HepG2 (cell line): ENCODE measurements around the gene AJUBA. TPM values are rescaled to one million over a fixed set of nuclear protein-coding genes. Genes with fewer than 3 reads are reported as not detected.

Experiments used
- ASH2L ChIP-seq: fragments of 300-600, 200-600 bp; sonication (generic); IDR thresholded peaks from 2 replicates; pipeline ENCODE4 v1.7.0; 2017; ENCODE audit warnings: low read depth, mild to moderate bottlenecking, moderate library complexity, mixed read lengths, low read length; ENCODE audit not compliant: insufficient read length
- HNRNPK ChIP-seq: fragments of 200-400 bp; formaldehyde crosslinking; IDR thresholded peaks from 2 replicates; pipeline ENCODE4 v1.6.1; 2018; ENCODE audit warnings: low read length, low read depth, moderate library complexity, mild to moderate bottlenecking; ENCODE audit not compliant: poor library complexity, severe bottlenecking
- MBD4 ChIP-seq: IDR thresholded peaks from 2 replicates; pipeline ENCODE4 v1.6.1; 2012; ENCODE audit warnings: low read length, inconsistent platforms, borderline replicate concordance
- MBNL3 ChIP-seq: fragments of 250-450 bp; sonication (Bioruptor Pico); conservative IDR thresholded peaks from 2 replicates; pipeline ENCODE4 v1.8.0; 2022; ENCODE audit warnings: mild to moderate bottlenecking, inconsistent platforms
- NBN ChIP-seq: fragments of 450-650 bp; conservative IDR thresholded peaks from 2 replicates; pipeline ENCODE4 v1.6.1; 2017
- SAP130 ChIP-seq: IDR thresholded peaks from 2 replicates; pipeline ENCODE4 v1.6.1; 2016; ENCODE audit warnings: low read depth
- TARDBP ChIP-seq: sonication (generic); formaldehyde crosslinking; IDR thresholded peaks from 2 replicates; pipeline ENCODE4 v1.8.0; 2022; ENCODE audit warnings: mild to moderate bottlenecking, missing genetic modification reagents
- THYN1 ChIP-seq: sonication (generic); formaldehyde crosslinking; IDR thresholded peaks from 2 replicates; pipeline ENCODE4 v1.8.1; 2023; ENCODE audit warnings: low read depth, mild to moderate bottlenecking, moderate library complexity, missing genetic modification reagents, borderline replicate concordance
- ZNF136 ChIP-seq: sonication (generic); formaldehyde crosslinking; IDR thresholded peaks from 2 replicates; pipeline ENCODE4 v1.8.1; 2022; ENCODE audit warnings: low read depth, mild to moderate bottlenecking, moderate library complexity, missing genetic modification reagents
- ZNF232 ChIP-seq: sonication (generic); formaldehyde crosslinking; IDR thresholded peaks from 2 replicates; pipeline ENCODE4 v1.4.0; 2020; ENCODE audit warnings: missing genetic modification reagents, borderline replicate concordance
- ZNF343 ChIP-seq: sonication (generic); formaldehyde crosslinking; IDR thresholded peaks from 2 replicates; pipeline ENCODE4 v1.4.0; 2020; ENCODE audit warnings: mild to moderate bottlenecking, missing genetic modification reagents
- ZNF44 ChIP-seq: sonication (generic); formaldehyde crosslinking; IDR thresholded peaks from 2 replicates; pipeline ENCODE4 v1.5.1; 2020; ENCODE audit warnings: mild to moderate bottlenecking, missing genetic modification reagents
- ZNF556 ChIP-seq: sonication (generic); formaldehyde crosslinking; IDR thresholded peaks from 2 replicates; pipeline ENCODE4 v1.4.0; 2020; ENCODE audit warnings: mild to moderate bottlenecking, missing genetic modification reagents, borderline replicate concordance
- ZNF660 ChIP-seq: sonication (generic); formaldehyde crosslinking; IDR thresholded peaks from 2 replicates; pipeline ENCODE4 v1.5.1; 2020; ENCODE audit warnings: mild to moderate bottlenecking, low read depth, missing genetic modification reagents, borderline replicate concordance
- polyA plus RNA-seq, 8 experiments: library from polyadenylated mRNA; depleted of rRNA in 3 of 8; stranded (reverse) in 7 of 8; unstranded in 1 of 8; fragments of >200 nt; fragmentation: Illumina TruSeq in 4 of 8; extraction: Trizol in 4 of 8; gene quantifications; 2 replicates each; pipeline versions ENCODE4 v1.2.1 to v1.2.3, GENCODE V29; 2011 to 2016; ENCODE audit warnings: low read depth in 4 of 8, missing spikeins in 1 of 8, mixed read lengths in 1 of 8; ENCODE audit not compliant: insufficient read depth in 1 of 8
- total RNA-seq, 5 experiments: library from RNA; depleted of rRNA; stranded (reverse); fragments of >200 nt; fragmentation: Illumina TruSeq; extraction: Trizol; gene quantifications; 2 replicates each; pipeline ENCODE4 v1.2.3, GENCODE V29; 2016; ENCODE audit warnings: low read depth in 1 of 5
- TF ChIP-seq, protein P1 (sequence below): sonication (generic); formaldehyde crosslinking; IDR thresholded peaks from 2 replicates; pipeline ENCODE4 v1.4.0; 2020; ENCODE audit warnings: missing genetic modification reagents, mild to moderate bottlenecking, borderline replicate concordance
- TF ChIP-seq, protein P2 (sequence below): sonication (generic); formaldehyde crosslinking; IDR thresholded peaks from 2 replicates; pipeline ENCODE4 v1.5.0; 2020; ENCODE audit warnings: missing genetic modification reagents
- TF ChIP-seq, protein P3 (sequence below): IDR thresholded peaks from 2 replicates; pipeline ENCODE4 v1.6.1; 2016
- TF ChIP-seq, protein P4 (sequence below): sonication (generic); formaldehyde crosslinking; IDR thresholded peaks from 2 replicates; pipeline ENCODE4 v1.5.0; 2020; ENCODE audit warnings: missing genetic modification reagents
- TF ChIP-seq, protein P5 (sequence below): IDR thresholded peaks from 2 replicates; pipeline ENCODE4 v1.6.1; 2016; ENCODE audit warnings: mild to moderate bottlenecking
- TF ChIP-seq, protein P6 (sequence below): sonication (generic); formaldehyde crosslinking; IDR thresholded peaks from 2 replicates; pipeline ENCODE4 v1.4.0; 2020; ENCODE audit warnings: low read depth, mild to moderate bottlenecking, missing genetic modification reagents

Gene AJUBA
- total and polyA plus RNA-seq, 2 of the 13 experiments (the other 11 are each of a cell fraction or from before 2014, with no cell fraction given), result 157 to 241 TPM

DNA sequence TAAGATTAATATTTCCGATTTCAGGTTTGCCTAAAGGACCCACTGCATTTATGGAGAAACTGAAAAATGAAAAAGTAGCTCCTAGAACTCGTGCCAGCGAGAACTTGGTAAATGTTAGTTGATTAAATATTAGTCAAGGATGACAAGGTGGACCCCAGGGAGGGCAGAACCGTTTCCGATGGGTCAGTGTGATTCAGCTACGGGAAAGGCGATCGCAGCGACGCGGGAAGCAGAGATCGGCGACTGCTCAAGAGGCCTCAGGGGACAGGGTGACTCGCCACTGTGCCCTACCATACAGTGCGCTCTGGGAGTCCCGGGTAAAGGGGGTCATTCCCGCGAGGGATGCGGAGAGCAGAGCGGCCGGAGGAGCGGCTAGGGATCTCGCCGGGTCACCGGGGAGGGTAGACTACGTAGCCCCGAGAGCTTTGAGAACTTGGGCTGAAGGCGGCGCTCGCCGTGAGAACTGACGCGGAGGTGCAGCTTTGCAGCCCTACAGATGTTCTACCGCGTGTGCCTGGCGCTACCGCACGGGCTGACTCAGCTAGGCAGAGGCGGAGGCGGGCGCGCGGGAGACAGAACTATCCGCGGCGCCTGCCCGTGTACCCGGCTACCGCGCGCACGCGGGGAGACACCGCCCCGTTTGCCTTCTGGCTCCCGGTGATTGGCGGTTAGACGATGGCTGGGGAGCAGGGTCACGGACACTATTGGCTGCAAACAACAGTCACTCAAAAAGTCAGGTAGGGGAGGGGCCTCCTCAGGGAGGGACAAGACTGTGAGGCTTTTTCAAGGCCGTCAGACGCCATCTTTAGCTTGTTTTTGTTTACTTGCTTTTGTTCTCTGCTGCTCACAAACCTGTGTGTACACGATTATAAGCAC lies 24.4 kb upstream of the AJUBA start (continued):
- TF ChIP-seq, protein P1, sequence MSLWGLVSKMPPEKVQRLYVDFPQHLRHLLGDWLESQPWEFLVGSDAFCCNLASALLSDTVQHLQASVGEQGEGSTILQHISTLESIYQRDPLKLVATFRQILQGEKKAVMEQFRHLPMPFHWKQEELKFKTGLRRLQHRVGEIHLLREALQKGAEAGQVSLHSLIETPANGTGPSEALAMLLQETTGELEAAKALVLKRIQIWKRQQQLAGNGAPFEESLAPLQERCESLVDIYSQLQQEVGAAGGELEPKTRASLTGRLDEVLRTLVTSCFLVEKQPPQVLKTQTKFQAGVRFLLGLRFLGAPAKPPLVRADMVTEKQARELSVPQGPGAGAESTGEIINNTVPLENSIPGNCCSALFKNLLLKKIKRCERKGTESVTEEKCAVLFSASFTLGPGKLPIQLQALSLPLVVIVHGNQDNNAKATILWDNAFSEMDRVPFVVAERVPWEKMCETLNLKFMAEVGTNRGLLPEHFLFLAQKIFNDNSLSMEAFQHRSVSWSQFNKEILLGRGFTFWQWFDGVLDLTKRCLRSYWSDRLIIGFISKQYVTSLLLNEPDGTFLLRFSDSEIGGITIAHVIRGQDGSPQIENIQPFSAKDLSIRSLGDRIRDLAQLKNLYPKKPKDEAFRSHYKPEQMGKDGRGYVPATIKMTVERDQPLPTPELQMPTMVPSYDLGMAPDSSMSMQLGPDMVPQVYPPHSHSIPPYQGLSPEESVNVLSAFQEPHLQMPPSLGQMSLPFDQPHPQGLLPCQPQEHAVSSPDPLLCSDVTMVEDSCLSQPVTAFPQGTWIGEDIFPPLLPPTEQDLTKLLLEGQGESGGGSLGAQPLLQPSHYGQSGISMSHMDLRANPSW (CRISPR knock-in tag), result peak; percentile 93
- TF ChIP-seq ZNF44 (CRISPR knock-in tag) (peak; percentile 99), THYN1 (CRISPR knock-in tag) (peak; percentile 97; the same call in 1 of the 2 replicates), NBN (no peak), ZNF556 (CRISPR knock-in tag) (peak; percentile 100), ZNF136 (CRISPR knock-in tag) (peak; percentile 100), MBD4 (0 out of 2 replicates have a peak, but pooled peaks have one; percentile 5), TARDBP (peak; percentile 99), ASH2L (peak; percentile 98), SAP130 (CRISPR knock-in tag) (peak; percentile 98), HNRNPK (no peak), ZNF232 (CRISPR knock-in tag) (peak; percentile 99), ZNF343 (CRISPR knock-in tag) (peak; percentile 98; the same call in 1 of the 2 replicates), ZNF660 (no peak), MBNL3 (CRISPR knock-in tag) (no peak)
- TF ChIP-seq, protein P2, sequence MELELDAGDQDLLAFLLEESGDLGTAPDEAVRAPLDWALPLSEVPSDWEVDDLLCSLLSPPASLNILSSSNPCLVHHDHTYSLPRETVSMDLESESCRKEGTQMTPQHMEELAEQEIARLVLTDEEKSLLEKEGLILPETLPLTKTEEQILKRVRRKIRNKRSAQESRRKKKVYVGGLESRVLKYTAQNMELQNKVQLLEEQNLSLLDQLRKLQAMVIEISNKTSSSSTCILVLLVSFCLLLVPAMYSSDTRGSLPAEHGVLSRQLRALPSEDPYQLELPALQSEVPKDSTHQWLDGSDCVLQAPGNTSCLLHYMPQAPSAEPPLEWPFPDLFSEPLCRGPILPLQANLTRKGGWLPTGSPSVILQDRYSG (CRISPR knock-in tag), result peak; percentile 99
- TF ChIP-seq, protein P3, sequence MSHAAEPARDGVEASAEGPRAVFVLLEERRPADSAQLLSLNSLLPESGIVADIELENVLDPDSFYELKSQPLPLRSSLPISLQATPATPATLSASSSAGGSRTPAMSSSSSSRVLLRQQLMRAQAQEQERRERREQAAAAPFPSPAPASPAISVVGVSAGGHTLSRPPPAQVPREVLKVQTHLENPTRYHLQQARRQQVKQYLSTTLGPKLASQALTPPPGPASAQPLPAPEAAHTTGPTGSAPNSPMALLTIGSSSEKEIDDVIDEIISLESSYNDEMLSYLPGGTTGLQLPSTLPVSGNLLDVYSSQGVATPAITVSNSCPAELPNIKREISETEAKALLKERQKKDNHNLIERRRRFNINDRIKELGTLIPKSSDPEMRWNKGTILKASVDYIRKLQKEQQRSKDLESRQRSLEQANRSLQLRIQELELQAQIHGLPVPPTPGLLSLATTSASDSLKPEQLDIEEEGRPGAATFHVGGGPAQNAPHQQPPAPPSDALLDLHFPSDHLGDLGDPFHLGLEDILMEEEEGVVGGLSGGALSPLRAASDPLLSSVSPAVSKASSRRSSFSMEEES (CRISPR knock-in tag), result peak; percentile 97
- TF ChIP-seq, protein P4, sequence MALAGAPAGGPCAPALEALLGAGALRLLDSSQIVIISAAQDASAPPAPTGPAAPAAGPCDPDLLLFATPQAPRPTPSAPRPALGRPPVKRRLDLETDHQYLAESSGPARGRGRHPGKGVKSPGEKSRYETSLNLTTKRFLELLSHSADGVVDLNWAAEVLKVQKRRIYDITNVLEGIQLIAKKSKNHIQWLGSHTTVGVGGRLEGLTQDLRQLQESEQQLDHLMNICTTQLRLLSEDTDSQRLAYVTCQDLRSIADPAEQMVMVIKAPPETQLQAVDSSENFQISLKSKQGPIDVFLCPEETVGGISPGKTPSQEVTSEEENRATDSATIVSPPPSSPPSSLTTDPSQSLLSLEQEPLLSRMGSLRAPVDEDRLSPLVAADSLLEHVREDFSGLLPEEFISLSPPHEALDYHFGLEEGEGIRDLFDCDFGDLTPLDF (CRISPR knock-in tag), result peak; percentile 98
- TF ChIP-seq, protein P5, sequence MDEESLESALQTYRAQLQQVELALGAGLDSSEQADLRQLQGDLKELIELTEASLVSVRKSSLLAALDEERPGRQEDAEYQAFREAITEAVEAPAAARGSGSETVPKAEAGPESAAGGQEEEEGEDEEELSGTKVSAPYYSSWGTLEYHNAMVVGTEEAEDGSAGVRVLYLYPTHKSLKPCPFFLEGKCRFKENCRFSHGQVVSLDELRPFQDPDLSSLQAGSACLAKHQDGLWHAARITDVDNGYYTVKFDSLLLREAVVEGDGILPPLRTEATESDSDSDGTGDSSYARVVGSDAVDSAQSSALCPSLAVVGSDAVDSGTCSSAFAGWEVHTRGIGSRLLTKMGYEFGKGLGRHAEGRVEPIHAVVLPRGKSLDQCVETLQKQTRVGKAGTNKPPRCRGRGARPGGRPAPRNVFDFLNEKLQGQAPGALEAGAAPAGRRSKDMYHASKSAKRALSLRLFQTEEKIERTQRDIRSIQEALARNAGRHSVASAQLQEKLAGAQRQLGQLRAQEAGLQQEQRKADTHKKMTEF (CRISPR knock-in tag), result peak; percentile 100
- TF ChIP-seq, protein P6, sequence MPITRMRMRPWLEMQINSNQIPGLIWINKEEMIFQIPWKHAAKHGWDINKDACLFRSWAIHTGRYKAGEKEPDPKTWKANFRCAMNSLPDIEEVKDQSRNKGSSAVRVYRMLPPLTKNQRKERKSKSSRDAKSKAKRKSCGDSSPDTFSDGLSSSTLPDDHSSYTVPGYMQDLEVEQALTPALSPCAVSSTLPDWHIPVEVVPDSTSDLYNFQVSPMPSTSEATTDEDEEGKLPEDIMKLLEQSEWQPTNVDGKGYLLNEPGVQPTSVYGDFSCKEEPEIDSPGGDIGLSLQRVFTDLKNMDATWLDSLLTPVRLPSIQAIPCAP (CRISPR knock-in tag), result peak; percentile 90
